Measurements from ENCODE around the gene CASTOR1.

The CASTOR1 gene

DNA sequence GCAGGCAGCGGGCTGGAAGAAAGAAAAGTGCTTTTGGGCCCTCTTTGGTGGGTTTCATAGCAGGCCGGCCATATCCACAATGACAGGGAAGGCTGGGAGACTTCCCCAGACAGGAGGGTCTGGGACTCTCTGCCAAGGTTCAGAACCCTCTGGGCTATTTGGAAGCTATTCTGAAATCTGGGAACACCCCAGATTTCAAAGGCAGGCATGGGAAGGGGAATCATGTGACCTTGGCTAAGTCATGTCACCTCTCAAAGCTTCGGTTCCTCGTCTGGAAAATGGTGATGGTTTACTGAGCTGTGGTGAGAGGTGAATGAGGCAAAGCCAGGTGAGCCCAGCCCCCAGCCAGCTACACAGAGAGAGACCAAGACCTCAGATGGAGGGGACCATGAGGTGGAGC, 4.6 kb downstream of the CASTOR1 start:
- TF ChIP-seq, protein P1, sequence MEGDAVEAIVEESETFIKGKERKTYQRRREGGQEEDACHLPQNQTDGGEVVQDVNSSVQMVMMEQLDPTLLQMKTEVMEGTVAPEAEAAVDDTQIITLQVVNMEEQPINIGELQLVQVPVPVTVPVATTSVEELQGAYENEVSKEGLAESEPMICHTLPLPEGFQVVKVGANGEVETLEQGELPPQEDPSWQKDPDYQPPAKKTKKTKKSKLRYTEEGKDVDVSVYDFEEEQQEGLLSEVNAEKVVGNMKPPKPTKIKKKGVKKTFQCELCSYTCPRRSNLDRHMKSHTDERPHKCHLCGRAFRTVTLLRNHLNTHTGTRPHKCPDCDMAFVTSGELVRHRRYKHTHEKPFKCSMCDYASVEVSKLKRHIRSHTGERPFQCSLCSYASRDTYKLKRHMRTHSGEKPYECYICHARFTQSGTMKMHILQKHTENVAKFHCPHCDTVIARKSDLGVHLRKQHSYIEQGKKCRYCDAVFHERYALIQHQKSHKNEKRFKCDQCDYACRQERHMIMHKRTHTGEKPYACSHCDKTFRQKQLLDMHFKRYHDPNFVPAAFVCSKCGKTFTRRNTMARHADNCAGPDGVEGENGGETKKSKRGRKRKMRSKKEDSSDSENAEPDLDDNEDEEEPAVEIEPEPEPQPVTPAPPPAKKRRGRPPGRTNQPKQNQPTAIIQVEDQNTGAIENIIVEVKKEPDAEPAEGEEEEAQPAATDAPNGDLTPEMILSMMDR (IDR thresholded peaks at IDR 0.05) = no peak

DNA sequence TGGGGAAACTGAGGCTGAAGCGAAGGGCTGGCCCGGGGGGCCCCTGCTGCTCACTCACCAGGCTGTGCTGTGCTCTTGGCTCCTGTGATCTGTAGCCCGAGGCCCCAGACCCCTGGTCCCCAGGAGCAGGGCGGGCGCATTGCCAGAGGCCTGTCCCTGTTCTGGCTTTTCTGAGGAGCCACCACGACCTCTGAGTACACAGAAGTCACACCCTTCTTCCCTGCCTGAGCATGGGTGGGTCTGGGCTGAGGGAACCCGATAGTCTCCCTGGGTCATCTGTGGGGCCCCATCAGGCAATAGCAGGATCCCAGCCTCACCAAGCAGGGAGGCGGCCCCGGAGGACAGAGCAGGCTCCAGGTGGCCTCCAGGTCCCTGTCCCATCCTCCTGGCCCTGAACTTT, 5.1 kb downstream of the CASTOR1 start:
- TF ChIP-seq, protein P1 (IDR thresholded peaks at IDR 0.05) = no peak

DNA sequence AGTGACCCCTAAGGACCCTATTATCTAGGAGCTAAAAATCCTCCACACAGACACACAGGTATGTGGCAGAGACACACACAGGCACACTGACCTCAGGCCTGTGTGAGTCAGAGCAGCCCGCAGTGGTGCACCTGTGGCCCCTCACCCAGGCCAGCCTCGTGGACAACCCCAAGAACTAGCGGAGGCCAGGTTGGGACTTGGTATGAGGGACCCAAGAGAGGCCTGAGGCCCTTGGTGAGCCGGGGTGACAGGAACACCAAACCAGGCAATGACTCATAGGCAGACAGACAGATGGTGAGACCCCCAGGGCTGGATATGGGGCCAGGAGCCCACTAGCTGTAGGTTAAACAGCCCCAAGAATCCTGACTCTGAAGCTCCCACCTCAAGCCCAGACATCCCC, 6.0 kb downstream of the CASTOR1 start:
- TF ChIP-seq, protein P1 (IDR thresholded peaks at IDR 0.05) = no peak

DNA sequence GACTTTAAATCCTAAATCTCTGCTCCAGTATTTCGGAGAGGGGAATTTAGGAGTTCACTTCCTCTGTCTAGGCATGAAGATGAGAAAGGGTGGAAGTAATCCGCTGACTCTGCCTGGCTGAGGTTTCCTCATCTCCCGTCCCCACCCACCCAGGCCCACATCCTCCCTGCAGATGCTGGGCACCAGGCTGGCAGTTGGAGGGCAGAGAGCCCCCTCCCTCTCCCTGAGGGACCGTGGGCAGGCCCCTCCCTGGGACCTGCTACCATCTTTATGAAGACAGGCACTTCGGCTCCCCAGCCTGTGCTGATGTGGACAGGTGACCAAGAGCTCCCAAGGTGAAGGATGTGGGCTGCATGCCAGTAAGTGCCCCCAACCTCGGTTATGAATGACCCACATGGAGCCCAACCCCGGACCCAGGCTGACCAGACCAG, 6.7 kb downstream of the CASTOR1 start:
- TF ChIP-seq, protein P1 (IDR thresholded peaks at IDR 0.05) = no peak

DNA sequence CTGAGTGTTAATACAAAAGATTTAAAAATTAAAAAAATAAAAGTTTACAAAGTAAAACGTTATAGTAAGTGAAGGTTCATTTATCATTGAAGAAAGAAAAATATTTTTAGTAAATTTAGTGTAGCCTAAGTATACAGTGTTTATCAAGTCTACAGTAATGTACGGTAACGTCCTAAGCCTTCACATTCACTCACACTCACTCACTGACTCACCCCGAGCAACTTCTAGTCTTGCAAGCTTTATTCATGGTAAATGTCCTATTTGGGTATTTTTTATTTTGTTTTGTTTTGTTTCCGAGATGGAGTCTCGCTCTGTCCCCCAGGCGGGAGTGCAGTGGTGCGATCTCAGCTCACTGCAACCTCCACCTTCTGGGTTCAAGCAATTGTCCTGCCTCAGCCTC, 8.8 kb downstream of the CASTOR1 start:
- TF ChIP-seq, protein P1 (IDR thresholded peaks at IDR 0.05) = no peak

DNA sequence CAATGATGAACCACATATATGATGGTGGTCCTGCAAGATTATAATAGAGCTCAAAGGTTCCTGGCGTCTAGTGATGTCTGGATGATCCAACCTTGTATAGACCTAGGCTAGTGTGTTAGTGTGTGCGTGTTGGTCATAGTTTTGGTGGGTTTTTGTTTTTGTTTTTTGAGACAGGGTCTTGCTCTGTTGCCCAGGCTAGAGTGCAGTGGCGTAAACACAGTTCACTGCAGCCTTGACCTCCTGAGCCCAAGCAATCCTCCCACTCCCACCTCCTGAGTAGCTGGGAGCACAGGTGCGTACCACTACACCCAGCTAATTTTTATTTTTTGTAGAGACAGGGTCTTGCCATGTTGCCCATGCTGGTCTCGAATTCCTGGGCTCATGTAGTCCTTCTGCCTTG, 9.4 kb downstream of the CASTOR1 start:
- TF ChIP-seq, protein P1 (IDR thresholded peaks at IDR 0.05) = no peak

DNA sequence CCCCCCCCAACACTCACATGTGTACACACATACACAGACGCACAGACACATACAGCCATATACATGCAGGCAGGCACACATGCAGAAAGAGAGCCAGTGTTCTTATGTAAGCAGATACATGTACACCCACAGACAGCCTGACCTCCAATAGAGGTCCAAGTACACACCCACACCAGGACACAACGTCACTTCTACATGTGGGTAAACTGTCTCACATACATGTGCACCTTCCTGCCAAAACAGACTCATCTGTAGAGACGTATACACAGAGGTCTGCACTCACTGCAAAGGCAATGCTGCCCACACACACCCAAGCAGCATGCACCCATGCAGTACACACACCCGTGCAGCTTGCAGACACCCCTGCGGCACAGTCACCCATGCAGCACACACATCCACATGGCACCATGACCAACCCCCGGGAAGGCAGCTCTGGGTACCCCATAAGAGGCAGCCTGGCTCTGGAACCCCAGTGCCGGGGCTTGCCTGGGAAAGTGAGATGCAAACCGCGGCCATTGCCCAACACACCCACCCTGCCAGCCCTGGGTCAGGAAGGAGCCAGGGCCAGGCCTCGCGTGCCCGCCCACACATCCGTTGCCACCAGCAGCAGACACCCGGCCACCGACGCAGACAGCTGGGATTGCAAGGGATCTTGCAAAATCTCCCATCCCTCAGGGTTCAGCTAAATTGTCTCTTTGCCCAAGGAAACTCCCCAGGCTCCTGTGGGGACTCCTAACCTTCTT, 10.1 kb downstream of the CASTOR1 start:
- TF ChIP-seq, protein P1 (IDR thresholded peaks at IDR 0.05) = no peak

All from LNCAP (cell line).